Activated CD8-positive, alpha-beta memory T cell treated with anti-CD3 and anti-CD28 coated beads for 1 hour (primary cell): ENCODE measurements around the gene ZNF599.
A peak's percentile ranks its signal among the peaks of the same experiment; 100 is the strongest.
"Not testable (repeated sequence)": the region's sequence is repeated elsewhere in the genome, so short reads cannot be mapped to it uniquely, and the experiment has no call there.

Source experiments
- DNase-seq, 2 donors: peaks; one replicate each; pipeline ENCODE4 v3.0.0-alpha.2; 2020; ENCODE audit warnings: low read depth in 1 of 2; ENCODE audit errors: extremely low read depth in 1 of 2

The ZNF599 gene

DNA sequence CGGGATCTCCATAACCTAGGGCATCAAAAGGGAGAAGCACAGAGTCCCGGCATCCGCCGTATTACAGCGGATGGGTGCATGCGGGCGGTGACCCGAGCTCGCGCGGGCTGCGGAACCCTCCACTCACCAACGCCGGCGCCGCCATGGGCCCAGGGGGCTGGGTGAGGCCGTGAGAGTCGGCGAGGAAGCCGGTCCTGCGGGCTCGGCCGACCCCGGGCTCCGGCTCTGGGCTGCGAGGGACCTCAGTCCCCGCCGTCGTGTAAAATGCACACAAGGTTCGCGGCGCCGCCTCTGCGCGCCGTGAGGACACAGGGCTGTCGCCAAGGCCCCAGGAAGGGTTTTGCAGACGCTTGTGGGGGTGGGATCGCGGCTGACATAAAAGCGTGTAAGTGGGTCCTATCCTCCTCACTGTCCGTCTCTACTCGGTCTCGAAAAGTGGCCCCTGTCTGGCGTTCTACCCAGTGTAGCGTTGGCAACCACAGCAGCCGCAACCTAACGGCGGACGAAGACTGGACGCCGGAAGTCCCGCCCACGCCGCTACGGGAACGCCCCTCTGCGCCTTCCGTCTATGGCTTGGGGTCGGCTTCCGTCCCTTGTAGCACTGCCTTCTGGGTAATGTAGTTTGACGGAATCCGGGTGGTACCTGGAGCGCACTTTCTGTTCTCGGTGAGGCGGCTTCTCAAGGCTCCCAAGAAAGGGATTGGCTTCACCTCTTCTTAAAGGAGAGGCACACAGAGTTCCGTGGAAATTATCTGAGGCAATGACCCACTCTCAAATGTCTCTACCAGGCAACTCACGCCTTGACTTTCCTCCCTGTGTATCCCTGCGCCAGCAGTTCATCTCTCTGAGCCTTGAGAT lies at the start of gene ZNF599:
TSS of gene ZNF599 (minus strand) at position 519 of the 858 bp plus-strand sequence. CDS start at position 145, 374 bp downstream.
- peak; percentile 69 to 85 for DNase-seq

DNA sequence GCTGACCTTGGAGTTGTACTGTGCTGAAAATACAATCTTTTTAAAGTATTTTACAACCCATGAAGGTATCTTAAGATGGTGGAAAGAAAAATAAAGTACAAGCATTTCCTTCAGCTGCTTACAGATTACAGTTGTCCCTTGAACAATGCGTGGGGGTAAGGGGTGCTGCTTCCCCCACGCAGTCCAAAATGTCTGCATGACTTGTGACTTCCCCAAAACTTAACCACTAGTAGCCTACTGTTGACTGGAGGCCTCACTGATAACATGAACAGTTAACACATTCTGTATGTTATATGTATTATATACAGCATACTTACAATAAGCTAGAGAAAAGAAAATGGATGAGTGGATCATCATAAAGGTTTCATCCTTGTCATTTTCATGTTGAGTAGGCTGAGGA lies 45.3 kb upstream of the ZNF599 start:
- DNase-seq = no peak

- DNase-seq = no peak
These were observed 43.7 kb upstream of the ZNF599 start for GRCh38 chr19:34816708-34817107.

DNA sequence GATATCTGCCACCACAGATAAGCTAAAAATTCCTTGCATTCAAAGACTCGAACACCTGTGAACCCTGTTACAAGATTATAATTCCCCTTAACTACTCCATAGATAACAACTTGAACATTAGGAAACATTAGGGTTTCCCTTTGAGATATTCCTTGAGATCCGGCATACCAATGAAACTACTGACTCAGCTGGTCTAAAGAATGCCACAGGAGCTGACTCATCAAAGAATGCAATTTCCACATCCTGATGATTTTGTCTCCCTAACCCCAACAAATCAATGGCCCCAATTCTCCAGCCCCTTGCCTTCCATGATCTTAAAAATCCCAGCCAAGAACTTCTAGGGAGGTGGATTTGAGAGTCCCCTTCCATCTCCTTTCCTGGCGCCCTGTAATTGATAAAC lies 35.6 kb upstream of the ZNF599 start:
- no peak for DNase-seq

- no peak for DNase-seq
These were observed 34.2 kb upstream of the ZNF599 start for GRCh38 chr19:34806976-34807860.

DNA sequence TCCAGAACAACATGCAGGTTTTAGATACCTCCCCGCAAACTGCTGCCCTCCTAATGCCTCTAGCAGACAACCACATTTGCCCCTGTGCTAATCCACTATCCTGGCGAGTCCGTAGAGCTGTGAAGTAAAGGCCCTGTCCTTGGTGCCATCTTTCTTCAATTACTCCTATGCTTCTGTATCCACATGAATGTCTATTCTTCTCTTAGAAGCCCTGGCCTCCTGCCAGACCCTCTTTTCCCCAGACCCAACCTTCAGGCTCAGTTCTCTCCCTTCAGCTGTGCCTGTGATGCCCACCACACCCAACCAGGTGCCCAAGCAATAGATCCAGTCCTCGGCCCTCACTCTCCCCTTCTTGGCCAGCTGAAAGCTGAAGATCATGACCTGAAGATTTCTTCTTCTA lies 31.1 kb upstream of the ZNF599 start:
- no peak for DNase-seq

- DNase-seq = not testable (repeated sequence)
These were observed 23.9 kb upstream of the ZNF599 start for GRCh38 chr19:34796953-34797352.

- DNase-seq = no peak
These were observed 21.3 kb upstream of the ZNF599 start for GRCh38 chr19:34794066-34794960.

GRCh38 chr19:34793565-34793964 lies 20.6 kb upstream of the ZNF599 start:
- no peak for DNase-seq

DNA sequence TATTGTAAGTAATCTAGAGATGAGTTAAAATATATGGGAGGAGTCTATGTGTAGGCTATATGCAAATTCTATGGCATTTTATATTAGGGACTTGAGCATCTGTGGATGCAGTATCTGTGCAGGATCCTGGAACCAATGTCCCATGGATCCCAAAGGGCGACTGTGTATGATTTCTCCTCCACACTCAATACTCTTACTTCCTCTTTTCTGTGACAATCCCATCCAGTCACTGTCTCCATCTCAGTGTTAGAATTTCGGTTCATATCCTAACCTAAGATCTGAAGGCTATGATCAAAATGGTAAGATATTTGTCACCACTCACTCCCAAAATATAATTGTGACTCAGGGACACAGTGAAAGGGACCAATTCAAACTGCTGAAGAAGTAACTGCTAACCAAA lies 15.1 kb upstream of the ZNF599 start:
- DNase-seq = no peak

GRCh38 chr19:34787059-34787824 lies 14.2 kb upstream of the ZNF599 start:
- no peak for DNase-seq

DNA sequence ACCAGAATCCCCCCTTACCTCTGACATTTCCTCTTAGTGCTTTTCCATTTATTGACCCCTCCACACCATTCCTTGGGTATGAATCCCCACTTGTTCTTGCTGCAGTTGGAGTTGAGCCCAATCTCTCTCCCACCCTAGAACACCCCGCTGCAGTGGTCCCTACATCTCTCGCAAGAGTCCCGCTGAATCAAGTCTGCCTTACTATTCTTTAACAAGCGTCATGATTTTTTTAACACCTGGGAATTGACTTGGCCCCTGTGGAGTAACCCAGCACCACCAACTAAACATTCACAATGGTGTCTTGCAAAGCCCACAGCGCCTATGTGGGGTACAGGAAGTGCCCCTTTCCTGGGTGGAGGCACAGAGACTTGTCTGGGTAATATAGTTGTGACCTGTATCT lies 13.2 kb upstream of the ZNF599 start:
- no peak for DNase-seq

DNA sequence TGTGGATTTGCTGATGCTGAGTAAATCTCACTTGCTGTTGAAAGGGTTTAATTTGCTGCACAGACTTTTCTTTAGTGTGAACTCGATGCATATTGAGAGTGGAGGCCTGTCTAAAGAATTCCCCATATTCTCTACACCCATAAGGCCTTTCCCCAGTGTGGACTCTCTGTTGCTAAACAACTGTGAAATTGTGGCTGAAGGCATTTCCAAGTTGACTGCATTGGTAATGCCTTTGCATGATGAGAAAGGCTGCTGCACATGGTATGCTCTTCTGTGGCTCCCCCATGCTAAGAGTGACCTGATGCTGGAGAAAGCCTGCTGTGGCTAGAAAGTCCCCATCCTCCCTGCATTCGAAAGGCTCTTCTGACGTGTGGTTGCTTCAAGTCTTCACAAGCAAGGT lies 6.6 kb upstream of the ZNF599 start:
- no peak for DNase-seq

- DNase-seq = no peak
These were observed 5.3 kb upstream of the ZNF599 start for GRCh38 chr19:34778342-34778741.

DNA sequence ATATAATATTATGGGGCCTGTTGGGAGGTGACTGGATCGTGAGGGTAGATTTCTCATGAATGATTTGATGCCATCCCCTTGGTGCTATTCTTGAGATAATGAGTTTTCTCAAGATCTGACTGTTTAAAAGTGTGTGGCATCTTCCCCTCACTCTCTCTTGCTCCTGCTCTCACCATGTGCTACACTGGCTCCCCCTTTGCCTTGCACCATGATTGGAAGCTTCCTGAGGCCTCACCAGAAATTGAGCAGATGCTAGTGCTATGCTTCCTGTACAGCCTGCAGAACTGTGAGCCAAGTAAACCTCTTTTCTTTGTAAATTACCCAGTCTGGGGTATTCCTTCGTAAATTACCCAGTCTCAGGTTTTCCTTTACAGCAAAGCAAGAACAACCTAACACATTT lies 1.8 kb upstream of the ZNF599 start:
- DNase-seq = no peak

- no peak for DNase-seq
These were observed 495 bp upstream of the ZNF599 start for GRCh38 chr19:34773555-34773864.

GRCh38 chr19:34767951-34768350 lies 5.1 kb downstream of the ZNF599 start:
- DNase-seq = no peak

DNA sequence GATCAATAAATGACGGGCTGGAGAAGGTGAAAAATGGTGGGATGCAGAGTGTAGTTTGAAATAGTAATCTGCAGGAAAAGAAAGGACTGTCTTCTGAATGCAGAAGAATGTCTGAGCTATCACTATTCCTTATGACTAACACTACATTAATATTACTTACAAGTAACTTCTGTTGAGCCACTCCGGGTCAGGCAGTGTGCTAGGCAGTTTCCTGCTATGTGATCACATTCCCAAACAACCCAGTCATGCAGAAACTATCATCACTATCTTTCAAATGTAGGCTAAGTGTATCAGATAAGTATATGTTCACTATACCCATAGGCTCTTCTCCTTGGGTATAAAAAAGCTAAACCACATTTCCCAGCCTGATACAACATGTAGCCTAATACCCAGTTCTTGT lies 6.6 kb downstream of the ZNF599 start:
- DNase-seq = no peak

DNA sequence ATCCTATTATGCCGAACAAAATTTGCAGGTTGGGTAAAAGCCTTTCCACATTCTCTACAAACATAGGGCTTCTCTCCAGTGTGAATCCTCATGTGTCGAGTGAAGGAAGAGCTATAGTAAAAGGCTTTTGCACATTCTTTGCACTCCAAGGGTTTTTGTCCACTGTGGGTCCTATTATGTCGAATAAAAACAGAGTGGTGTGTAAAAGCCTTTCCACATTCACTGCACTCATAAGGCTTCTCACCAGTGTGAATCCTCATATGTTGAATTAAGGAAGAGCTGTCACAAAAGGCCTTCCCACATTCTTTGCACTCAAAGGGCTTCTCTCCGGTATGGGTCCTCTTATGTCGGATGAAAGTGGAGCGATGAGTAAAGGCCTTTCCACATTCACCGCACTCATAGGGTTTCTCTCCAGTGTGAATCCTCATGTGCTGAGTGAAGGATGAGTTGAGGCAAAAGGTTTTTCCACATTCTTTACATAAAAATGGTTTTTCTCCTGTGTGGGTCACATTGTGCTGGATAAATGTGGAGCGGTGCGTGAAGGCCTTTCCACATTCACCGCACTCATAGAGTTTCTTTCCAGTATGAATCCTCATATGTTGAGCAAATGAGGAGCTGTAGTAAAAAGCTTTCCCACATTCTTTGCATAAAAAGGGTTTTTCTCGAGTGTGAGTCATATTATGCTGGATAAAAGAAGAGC lies 13.6 kb downstream of the ZNF599 start:
- no peak for DNase-seq

DNA sequence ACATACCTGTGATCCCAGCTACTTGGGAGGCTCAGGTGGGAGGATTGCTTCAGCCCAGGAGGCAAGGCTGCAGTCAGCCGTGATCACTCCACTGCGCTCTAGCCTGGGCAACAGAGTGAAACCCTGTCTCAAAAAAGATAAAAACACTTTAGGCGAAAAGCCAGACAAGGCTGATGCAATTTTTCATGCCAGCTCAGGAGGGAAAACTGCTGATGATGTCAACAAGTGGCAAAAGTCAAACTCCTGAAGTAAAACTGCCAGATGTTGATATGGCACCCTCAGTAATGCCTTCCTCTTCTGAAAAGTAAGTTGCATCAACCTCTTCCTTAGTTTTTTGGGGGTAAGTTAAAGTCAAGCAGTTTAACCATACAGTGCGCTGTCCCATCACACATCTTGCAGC lies 15.6 kb downstream of the ZNF599 start:
- no peak for DNase-seq
